GM19468 (cell line): ENCODE measurements around the gene OR2Z1.

Source experiments
- ATAC-seq: cut with Tn5 transposase; IDR thresholded peaks from one replicate; pipeline ENCODE4 v1.9.1; 2021; ENCODE audit warnings: mild to moderate bottlenecking, moderate library complexity, moderate number of reproducible peaks; ENCODE audit not compliant: unreplicated experiment; ENCODE audit errors: extremely low read depth

OR2Z1 gene, protein sequence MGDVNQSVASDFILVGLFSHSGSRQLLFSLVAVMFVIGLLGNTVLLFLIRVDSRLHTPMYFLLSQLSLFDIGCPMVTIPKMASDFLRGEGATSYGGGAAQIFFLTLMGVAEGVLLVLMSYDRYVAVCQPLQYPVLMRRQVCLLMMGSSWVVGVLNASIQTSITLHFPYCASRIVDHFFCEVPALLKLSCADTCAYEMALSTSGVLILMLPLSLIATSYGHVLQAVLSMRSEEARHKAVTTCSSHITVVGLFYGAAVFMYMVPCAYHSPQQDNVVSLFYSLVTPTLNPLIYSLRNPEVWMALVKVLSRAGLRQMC

GRCh38 chr19:8721334-8721733, at the start of gene OR2Z1:
Gene OR2Z1, plus strand, starts transcription at chr19:8721634. Its CDS starts 9,395 bp downstream, at chr19:8731029.
- ATAC-seq = no peak

- no peak for ATAC-seq
Measured at GRCh38 chr19:8673276-8673891, 48.0 kb upstream of the OR2Z1 start.

GRCh38 chr19:8675066-8675465, 46.4 kb upstream of the OR2Z1 start:
- no peak for ATAC-seq

DNA sequence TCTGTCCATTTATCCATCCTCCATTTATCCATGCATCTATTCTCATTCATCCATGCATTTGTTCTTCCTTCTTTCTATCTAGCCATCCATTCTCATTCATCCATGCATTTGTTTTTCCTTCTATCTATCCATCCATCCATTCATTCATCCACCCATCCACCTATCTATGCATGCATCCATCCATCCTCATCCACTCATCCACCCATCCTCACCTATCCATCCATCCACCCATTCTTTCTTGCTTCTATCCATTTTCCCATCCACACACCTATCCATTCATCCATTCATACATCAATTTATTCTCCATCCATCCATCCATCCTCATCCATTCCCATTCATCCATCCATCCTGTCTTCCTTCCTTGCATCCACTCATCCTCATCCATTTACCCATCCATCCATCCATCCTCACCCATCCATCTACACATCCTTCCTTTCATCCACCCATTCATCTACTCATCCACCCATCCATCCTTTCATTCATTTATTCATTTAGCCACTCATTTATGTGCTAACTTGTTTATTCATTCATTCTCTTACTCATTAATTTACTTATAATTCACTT, 43.1 kb upstream of the OR2Z1 start:
- no peak for ATAC-seq

DNA sequence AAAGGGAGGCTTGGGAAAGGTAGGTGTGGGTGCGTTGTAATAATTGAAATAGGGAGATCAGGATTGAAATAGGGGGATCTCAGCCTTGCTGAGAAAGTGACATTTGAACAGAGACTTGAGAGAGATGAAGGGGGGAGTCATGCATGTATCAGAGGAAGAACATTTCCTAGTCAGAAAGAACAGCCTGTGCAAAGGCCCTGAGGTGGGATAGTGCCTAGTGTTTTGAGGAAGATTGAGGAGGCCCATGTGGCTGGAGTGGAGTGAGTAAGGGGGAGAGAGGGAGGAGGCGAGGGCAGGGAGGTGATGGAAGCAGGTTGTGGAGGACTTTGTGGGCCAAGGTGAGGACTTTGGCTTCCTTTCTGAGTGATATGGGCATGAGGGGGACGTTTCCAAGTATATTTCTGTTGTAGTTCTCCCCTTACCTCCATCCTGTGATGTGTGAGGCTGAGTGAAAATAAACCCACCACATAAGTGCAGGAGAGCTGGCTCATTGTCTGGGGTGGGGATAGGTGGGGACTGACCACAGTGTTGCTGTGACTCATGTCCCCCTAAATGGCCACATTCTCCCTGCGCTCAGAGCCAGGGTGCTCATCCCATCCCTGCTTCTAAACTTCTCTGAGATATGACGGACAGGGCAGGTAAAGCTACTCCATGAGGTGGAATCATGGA, 40.6 kb upstream of the OR2Z1 start:
- no peak for ATAC-seq

DNA sequence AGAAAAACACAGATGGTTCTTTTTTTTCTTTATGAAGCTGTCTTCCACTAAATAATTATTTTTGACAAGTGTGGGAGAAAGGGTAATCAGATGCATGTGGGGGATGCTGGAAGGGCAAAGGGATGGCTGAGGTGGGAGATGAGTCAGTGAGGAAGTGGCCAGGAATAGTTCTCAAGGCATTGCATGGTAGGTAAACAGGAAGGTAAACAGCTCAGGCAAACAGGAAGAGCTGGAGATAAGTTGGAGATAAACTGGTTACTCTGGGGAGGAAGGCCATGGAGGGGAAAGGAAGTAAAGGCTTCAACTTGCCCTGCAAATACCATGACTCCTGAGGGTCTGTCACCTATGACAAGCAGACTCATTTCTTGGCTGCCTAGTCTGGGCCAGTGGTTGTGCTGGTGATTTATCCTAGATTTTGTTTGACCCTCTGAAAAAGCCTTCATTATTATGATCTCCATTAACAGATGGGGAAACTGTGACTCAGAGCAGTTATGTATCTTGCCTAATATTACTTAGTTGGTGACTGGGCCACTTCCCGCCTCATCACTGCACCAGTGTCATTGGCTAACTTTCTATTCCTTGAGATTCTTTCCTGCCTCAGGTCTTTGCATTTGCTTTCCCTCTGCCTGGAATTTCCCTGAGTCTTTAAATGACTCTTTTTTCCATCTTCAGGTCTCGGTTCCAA, 39.9 kb upstream of the OR2Z1 start:
- ATAC-seq = no peak

DNA sequence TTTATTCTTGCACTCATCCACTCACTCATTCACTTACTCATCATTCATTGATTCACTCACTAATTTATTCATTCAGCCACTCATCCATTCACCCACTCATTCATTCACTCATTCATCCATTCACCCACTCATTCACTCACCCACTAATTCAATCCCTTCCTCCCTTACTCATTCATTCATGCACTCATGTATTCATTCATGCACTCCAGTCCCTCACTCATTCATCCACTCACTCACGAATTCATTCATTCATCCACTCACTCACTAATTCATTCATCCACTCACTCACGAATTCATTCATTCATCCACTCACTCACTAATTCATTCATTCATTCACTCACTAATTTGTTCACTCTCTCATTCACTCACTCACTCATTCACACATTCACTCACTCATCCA, 39.0 kb upstream of the OR2Z1 start:
- ATAC-seq = no peak

- ATAC-seq = no peak
Measured at GRCh38 chr19:8682931-8683330, 38.5 kb upstream of the OR2Z1 start.

- no peak for ATAC-seq
Measured at GRCh38 chr19:8684001-8684902, 37.2 kb upstream of the OR2Z1 start.

GRCh38 chr19:8686549-8686948, 34.9 kb upstream of the OR2Z1 start:
- ATAC-seq = no peak

GRCh38 chr19:8688930-8689329, 32.5 kb upstream of the OR2Z1 start:
- ATAC-seq = no peak

- ATAC-seq = no peak
Measured at GRCh38 chr19:8690753-8691539, 30.5 kb upstream of the OR2Z1 start.

DNA sequence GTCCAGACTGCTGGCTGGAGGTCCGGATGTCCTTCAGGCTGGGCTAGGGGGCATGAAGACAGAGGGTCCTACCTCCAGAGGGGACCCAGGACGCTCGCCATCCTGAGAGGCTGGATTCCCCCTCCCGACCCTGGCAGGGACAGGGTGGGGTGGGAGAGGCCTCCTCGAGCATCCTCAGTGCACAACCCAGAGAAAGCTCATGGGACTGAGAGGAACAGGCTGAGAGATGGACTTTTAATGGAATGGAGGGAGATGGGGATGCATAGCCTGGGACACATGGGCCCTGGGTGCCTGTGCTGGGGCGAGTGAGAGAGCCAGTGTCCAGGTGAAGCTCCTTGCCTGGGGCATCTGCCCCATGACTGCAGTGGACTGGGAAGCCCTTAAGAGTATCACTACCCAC, 25.9 kb upstream of the OR2Z1 start:
- no peak for ATAC-seq

DNA sequence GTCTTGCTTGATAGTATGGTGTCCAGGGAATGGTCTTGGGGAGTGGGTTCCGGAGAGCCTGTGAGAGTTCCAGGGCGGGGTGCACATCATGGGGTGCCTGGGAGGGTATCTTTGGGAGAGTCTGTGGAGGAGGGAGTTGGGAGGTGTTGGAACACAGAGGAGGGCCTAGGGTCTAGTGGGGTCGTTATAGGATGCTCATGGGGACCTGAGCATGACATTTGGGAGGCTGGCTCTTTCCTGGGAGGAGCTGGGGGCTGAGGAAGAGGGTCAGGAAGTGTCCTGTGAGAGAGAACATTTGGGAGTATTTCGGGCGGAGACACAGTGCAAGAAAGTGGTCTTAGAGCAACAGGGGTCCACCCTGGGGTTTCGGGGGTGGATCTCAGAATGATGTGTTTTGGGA, 25.5 kb upstream of the OR2Z1 start:
- no peak for ATAC-seq

- no peak for ATAC-seq
Measured at GRCh38 chr19:8696993-8697392, 24.4 kb upstream of the OR2Z1 start.

GRCh38 chr19:8697671-8698432, 23.6 kb upstream of the OR2Z1 start:
- ATAC-seq = no peak

GRCh38 chr19:8698433-8699063, 22.9 kb upstream of the OR2Z1 start, which contains the start of gene ACTL9:
Gene ACTL9, minus strand, starts transcription at chr19:8698795. Its CDS starts 94 bp downstream, at chr19:8698701.
- ATAC-seq = no peak

GRCh38 chr19:8699908-8700307, 21.5 kb upstream of the OR2Z1 start:
- ATAC-seq = no peak
